Measurements from ENCODE around the gene SWAP70.

The SWAP70 gene

GRCh38 chr11:9651899-9652748, 11.8 kb upstream of the SWAP70 start:
- DNase-seq (ENCODE audit: low read depth in 2 of 2): no peak

GRCh38 chr11:9653871-9654270, 10.0 kb upstream of the SWAP70 start:
- no peak for DNase-seq (ENCODE audit: low read depth in 2 of 2)

GRCh38 chr11:9656864-9657263, 7.0 kb upstream of the SWAP70 start:
- DNase-seq (ENCODE audit: low read depth in 2 of 2): no peak

- DNase-seq (ENCODE audit: low read depth in 2 of 2): no peak
Observed at GRCh38 chr11:9657531-9657930, 6.3 kb upstream of the SWAP70 start.

- no peak for DNase-seq (ENCODE audit: low read depth in 2 of 2)
Observed at GRCh38 chr11:9660886-9661285, 3.0 kb upstream of the SWAP70 start.

- DNase-seq (ENCODE audit: low read depth in 2 of 2): no peak
Observed at GRCh38 chr11:9662273-9662672, 1.6 kb upstream of the SWAP70 start.

GRCh38 chr11:9664276-9665171, 647 bp downstream of the SWAP70 start:
- no peak for DNase-seq (ENCODE audit: low read depth in 2 of 2)

- no peak for DNase-seq (ENCODE audit: low read depth in 2 of 2)
Observed at GRCh38 chr11:9665749-9666148, 1.9 kb downstream of the SWAP70 start.

GRCh38 chr11:9669954-9670353, 6.1 kb downstream of the SWAP70 start:
- no peak for DNase-seq (ENCODE audit: low read depth in 2 of 2)

- no peak for DNase-seq (ENCODE audit: low read depth in 2 of 2)
Observed at GRCh38 chr11:9672288-9672916, 8.5 kb downstream of the SWAP70 start.

GRCh38 chr11:9672918-9673317, 9.0 kb downstream of the SWAP70 start:
- no peak for DNase-seq (ENCODE audit: low read depth in 2 of 2)

GRCh38 chr11:9675691-9676090, 11.8 kb downstream of the SWAP70 start:
- no peak for DNase-seq (ENCODE audit: low read depth in 2 of 2)

- DNase-seq (ENCODE audit: low read depth in 2 of 2): no peak
Observed at GRCh38 chr11:9677951-9678350, 14.1 kb downstream of the SWAP70 start.

- DNase-seq (ENCODE audit: low read depth in 2 of 2): no peak
Observed at GRCh38 chr11:9678576-9678975, 14.7 kb downstream of the SWAP70 start.

GRCh38 chr11:9680028-9680427, 16.2 kb downstream of the SWAP70 start:
- DNase-seq (ENCODE audit: low read depth in 2 of 2): no peak

GRCh38 chr11:9681583-9682372, 17.9 kb downstream of the SWAP70 start:
- DNase-seq (ENCODE audit: low read depth in 2 of 2): no peak

GRCh38 chr11:9687711-9688477, 24.0 kb downstream of the SWAP70 start:
- no peak for DNase-seq (ENCODE audit: low read depth in 2 of 2)

GRCh38 chr11:9688716-9689511, 25.0 kb downstream of the SWAP70 start:
- no peak for DNase-seq (ENCODE audit: low read depth in 2 of 2)

GRCh38 chr11:9689721-9690120, 25.8 kb downstream of the SWAP70 start:
- DNase-seq (ENCODE audit: low read depth in 2 of 2): no peak

- DNase-seq (ENCODE audit: low read depth in 2 of 2): no peak
Observed at GRCh38 chr11:9691865-9692264, 28.0 kb downstream of the SWAP70 start.

Measured in stimulated activated CD8-positive, alpha-beta memory T cell treated with anti-CD3 and anti-CD28 coated beads, Interleukin-2, amount 100 ng/mL, for 48 hours (primary cell).